ENCODE data around the gene VCAN. TPM values are rescaled to one million over a fixed set of nuclear protein-coding genes. Genes with fewer than 3 reads are reported as not detected.

The VCAN gene
- total RNA-seq, 3 donors from 2014 or later = 31.6 to 245 (median 138) TPM

GRCh38 chr5:83531661-83532060, 60.1 kb downstream of the VCAN start:
- DNase-seq (ENCODE audit: low spot score in 2 of 2) = no peak
- H3K36me3 ChIP-seq = no peaks in the 10 kb centered on the region

GRCh38 chr5:83538786-83539462, 67.4 kb downstream of the VCAN start:
- Histone ChIP-seq H3K4me1 (no peaks in the 10 kb centered on the region), H3K27ac (peak overlapping the region in 1 of 2 donors; percentile 67), H3K9me3 (no peaks in the 10 kb centered on the region), H3K27me3 (no peaks in the 10 kb centered on the region), H3K36me3 (no peaks in the 10 kb centered on the region), H3K4me3 (no peak overlapping the region)
- intact Hi-C loops (cut with DNase I; ENCODE audit: low total_unique reads) = no loop called here
- TF ChIP-seq POLR2A (IDR thresholded peaks at IDR 0.05) (no peak), CTCF (IDR thresholded peaks at IDR 0.05) (no peak), POLR2AphosphoS5 (IDR thresholded peaks at IDR 0.05) (no peak)
- DNase-seq (ENCODE audit: low spot score in 2 of 2) = no peak

More at GRCh38 chr5:83531661-83532060, 60.1 kb downstream of the VCAN start:
- no peak for TF ChIP-seq POLR2AphosphoS5 (IDR thresholded peaks at IDR 0.05)
- no peak for TF ChIP-seq POLR2A (IDR thresholded peaks at IDR 0.05)
- TF ChIP-seq CTCF (IDR thresholded peaks at IDR 0.05) = no peak
- Histone ChIP-seq H3K27ac (no peak overlapping the region), H3K27me3 (no peaks in the 10 kb centered on the region), H3K9me3 (no peaks in the 10 kb centered on the region), H3K4me1 (no peaks in the 10 kb centered on the region), H3K4me3 (no peak overlapping the region)
- intact Hi-C loops (cut with DNase I; ENCODE audit: low total_unique reads) = no loop called here

GRCh38 chr5:83539463-83539790, 67.9 kb downstream of the VCAN start:
- Histone ChIP-seq H3K27ac (peak overlapping the region; percentile 49 to 67), H3K9me3 (no peaks in the 10 kb centered on the region), H3K27me3 (no peaks in the 10 kb centered on the region), H3K4me1 (no peaks in the 10 kb centered on the region), H3K4me3 (no peak overlapping the region), H3K36me3 (no peaks in the 10 kb centered on the region)
- no peak for TF ChIP-seq POLR2AphosphoS5 (IDR thresholded peaks at IDR 0.05)
- no peak for TF ChIP-seq POLR2A (IDR thresholded peaks at IDR 0.05)
- no peak for TF ChIP-seq CTCF (IDR thresholded peaks at IDR 0.05)
- intact Hi-C loops (cut with DNase I; ENCODE audit: low total_unique reads) = no loop called here
- DNase-seq (ENCODE audit: low spot score in 2 of 2) = no peak

GRCh38 chr5:83540105-83540504, 68.6 kb downstream of the VCAN start:
- intact Hi-C loops (cut with DNase I; ENCODE audit: low total_unique reads) = no loop called here
- TF ChIP-seq POLR2AphosphoS5 (IDR thresholded peaks at IDR 0.05) (peak in 1 of 3 donors; percentile 17), CTCF (IDR thresholded peaks at IDR 0.05) (no peak)
- no peaks in the 10 kb centered on the region for H3K36me3 ChIP-seq
- DNase-seq (ENCODE audit: low spot score in 2 of 2) = no peak
- no peaks in the 10 kb centered on the region for H3K4me1 ChIP-seq
- no peaks in the 10 kb centered on the region for H3K27me3 ChIP-seq
- H3K9me3 ChIP-seq = no peaks in the 10 kb centered on the region
- H3K4me3 ChIP-seq = no peak overlapping the region
- H3K27ac ChIP-seq = peak overlapping the region; percentile 54 to 67

- no peak for TF ChIP-seq POLR2AphosphoS5 (IDR thresholded peaks at IDR 0.05)
- TF ChIP-seq POLR2A (IDR thresholded peaks at IDR 0.05) = no peak
- TF ChIP-seq CTCF (IDR thresholded peaks at IDR 0.05) = no peak
- no peak overlapping the region for H3K4me3 ChIP-seq
- intact Hi-C loops (cut with DNase I; ENCODE audit: low total_unique reads) = no loop called here
- H3K27me3 ChIP-seq = no peaks in the 10 kb centered on the region
- no peaks in the 10 kb centered on the region for H3K4me1 ChIP-seq
- no peak for DNase-seq (ENCODE audit: low spot score in 2 of 2)
- no peaks in the 10 kb centered on the region for H3K9me3 ChIP-seq
- no peaks in the 10 kb centered on the region for H3K36me3 ChIP-seq
- peak overlapping the region; percentile 15 to 54 for H3K27ac ChIP-seq
Observed at GRCh38 chr5:83540783-83541182, 69.2 kb downstream of the VCAN start.
